ENCODE data around the gene JAG2. TPM values are rescaled to one million over a fixed set of nuclear protein-coding genes. Genes with fewer than 3 reads are reported as not detected.

Gene JAG2
- total RNA-seq, 1 experiment from 2014 or later = 12.2 TPM

GRCh38 chr14:105179191-105179590 is 10.6 kb upstream of the JAG2 start:
- DNase-seq (ENCODE audit: low spot score) (no peak), ATAC-seq (no peak)
- H3K36me3 Mint-ChIP-seq = no peaks in the 10 kb centered on the region
- no peaks in the 10 kb centered on the region for H3K9me3 Mint-ChIP-seq
- CTCF ChIA-PET = interaction anchor here (3.3 to 8.3 kb wide), 2 partner anchors 9 to 302 kb away, joined by 14 to 107 read pairs; partner anchors contain the start of gene JAG2
- H3K27ac Mint-ChIP-seq = no peak overlapping the region
- H3K27me3 Mint-ChIP-seq (ENCODE audit: low read depth) = peaks cover 24% of the 10 kb centered on the region
- no peak for TF ChIP-seq PRDM15 (CRISPR knock-in tag; IDR thresholded peaks at IDR 0.05)
- no peak for TF ChIP-seq SMAD4 (CRISPR knock-in tag; IDR thresholded peaks at IDR 0.05)
- no peak for TF ChIP-seq ZNF317 (CRISPR knock-in tag; IDR thresholded peaks at IDR 0.05; ENCODE audit: borderline replicate concordance, low read depth)
- no peak for TF ChIP-seq ZNF396 (CRISPR knock-in tag; IDR thresholded peaks at IDR 0.05; ENCODE audit: borderline replicate concordance)
- TF ChIP-seq MAX (CRISPR knock-in tag; IDR thresholded peaks at IDR 0.05) = no peak
- no peak for TF ChIP-seq ATF6 (CRISPR knock-in tag; IDR thresholded peaks at IDR 0.05)
- no peak for TF ChIP-seq E2F1 (CRISPR knock-in tag; IDR thresholded peaks at IDR 0.05)
- TF ChIP-seq ERG (CRISPR knock-in tag; IDR thresholded peaks at IDR 0.05) = no peak
- TF ChIP-seq ZNF121 (CRISPR knock-in tag; IDR thresholded peaks at IDR 0.05) = no peak
- TF ChIP-seq MXD4 (CRISPR knock-in tag; IDR thresholded peaks at IDR 0.05; ENCODE audit: borderline replicate concordance) = no peak
- no peak for TF ChIP-seq OVOL2 (CRISPR knock-in tag; IDR thresholded peaks at IDR 0.05; ENCODE audit: borderline replicate concordance)
- TF ChIP-seq ZNF423 (CRISPR knock-in tag; IDR thresholded peaks at IDR 0.05) = no peak
- no peak for TF ChIP-seq ZNF263 (CRISPR knock-in tag; IDR thresholded peaks at IDR 0.05; ENCODE audit: low read depth)
- TF ChIP-seq E2F4 (CRISPR knock-in tag; IDR thresholded peaks at IDR 0.05; ENCODE audit: borderline replicate concordance, low read depth) = no peak
- no peak for TF ChIP-seq TEAD1 (CRISPR knock-in tag; IDR thresholded peaks at IDR 0.05)
- no peak for TF ChIP-seq NR1H2 (CRISPR knock-in tag; IDR thresholded peaks at IDR 0.05)
- no peak for TF ChIP-seq TP53 (CRISPR knock-in tag; IDR thresholded peaks at IDR 0.05)
- TF ChIP-seq ZMAT4 (CRISPR knock-in tag; IDR thresholded peaks at IDR 0.05) = no peak
- no peak for TF ChIP-seq NFYB (CRISPR knock-in tag; conservative IDR thresholded peaks at IDR 0.05; ENCODE audit: low read depth)
- TF ChIP-seq E2F5 (CRISPR knock-in tag; IDR thresholded peaks at IDR 0.05) = no peak
- H3K4me1 Mint-ChIP-seq = peaks cover 3% of the 10 kb centered on the region; the same call in 1 of the 2 replicates
- H3K4me3 Mint-ChIP-seq = no peak overlapping the region
- POLR2A ChIA-PET = no interaction called here

Data from WTC11 (cell line).